ENCODE measurements around the gene RRM2. TPM values are rescaled to one million over a fixed set of nuclear protein-coding genes. Genes with fewer than 3 reads are reported as not detected.

The RRM2 gene
- total and polyA plus RNA-seq, 8 donors: 1.2 to 30.3 (median 12.8) TPM

- Histone ChIP-seq H3K27ac (no peak overlapping the region), H3K4me1 (peaks cover 0 to 3% (median 0%) of the 10 kb centered on the region in 4 donors), H3K4me3 (no peak overlapping the region), H3K36me3 (no peaks in the 10 kb centered on the region), H3K27me3 (no peaks in the 10 kb centered on the region), H3K9me3 (no peaks in the 10 kb centered on the region)
- TF ChIP-seq EP300 (IDR thresholded peaks at IDR 0.05): no peak
- TF ChIP-seq CTCF (IDR thresholded peaks at IDR 0.05): no peak
- TF ChIP-seq POLR2A (IDR thresholded peaks at IDR 0.05): no peak
- TF ChIP-seq POLR2AphosphoS5 (IDR thresholded peaks at IDR 0.05): no peak
- WGBS, 5 donors: 63 to 79% (median 71%) methylated on average over 3 of the region's 3 CpGs
- DNase-seq: no peak
- intact Hi-C loops (cut with DNase I; ENCODE audit: low total_unique reads): loop anchor here (10.0 kb wide), 1 partner anchor 275 kb away; no protein-coding TSS in a partner anchor
Measured at GRCh38 chr2:10149635-10150034, 27.1 kb downstream of the RRM2 start.

- H3K27me3 ChIP-seq: no peaks in the 10 kb centered on the region
- peaks cover 0 to 2% (median 0%) of the 10 kb centered on the region in 4 donors for H3K4me1 ChIP-seq
- WGBS, 5 donors: 81 to 91% (median 90%) methylated on average over 5 of the region's 5 CpGs
- no peak overlapping the region for H3K4me3 ChIP-seq
- DNase-seq: no peak
- no peaks in the 10 kb centered on the region for H3K36me3 ChIP-seq
- H3K9me3 ChIP-seq: no peaks in the 10 kb centered on the region
- intact Hi-C loops (cut with DNase I; ENCODE audit: low total_unique reads): no loop called here
- no peak for TF ChIP-seq EP300 (IDR thresholded peaks at IDR 0.05)
- no peak for TF ChIP-seq POLR2A (IDR thresholded peaks at IDR 0.05)
- no peak for TF ChIP-seq CTCF (IDR thresholded peaks at IDR 0.05)
- no peak for TF ChIP-seq POLR2AphosphoS5 (IDR thresholded peaks at IDR 0.05)
- no peak overlapping the region for H3K27ac ChIP-seq
Measured at GRCh38 chr2:10150436-10150835, 27.9 kb downstream of the RRM2 start.

DNA sequence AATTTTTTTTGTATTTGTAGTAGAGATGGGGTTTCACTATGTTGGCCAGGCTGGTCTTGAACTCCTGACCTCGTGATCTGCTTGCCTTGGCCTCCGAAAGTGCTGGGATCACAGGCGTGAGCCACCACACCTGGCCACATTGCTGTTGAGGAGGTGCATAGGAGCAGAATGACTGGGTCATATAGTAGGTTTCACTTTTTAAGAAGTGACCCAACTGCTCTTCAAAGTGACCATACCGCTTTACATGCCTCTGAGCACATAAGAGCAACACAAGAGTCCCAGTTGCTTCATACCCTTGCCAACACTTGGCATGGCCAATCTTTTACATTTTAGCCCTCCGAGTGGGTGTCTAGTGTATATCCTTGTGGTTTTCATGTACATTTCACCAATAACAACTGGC is 28.9 kb downstream of the RRM2 start:
- Histone ChIP-seq H3K4me1 (no peaks in the 10 kb centered on the region), H3K27me3 (no peaks in the 10 kb centered on the region), H3K9me3 (no peaks in the 10 kb centered on the region), H3K27ac (no peak overlapping the region), H3K36me3 (no peaks in the 10 kb centered on the region), H3K4me3 (no peak overlapping the region)
- WGBS, 5 donors: 98 to 100% (median 99%) methylated on average over 5 of the region's 5 CpGs
- TF ChIP-seq CTCF (IDR thresholded peaks at IDR 0.05): no peak
- TF ChIP-seq POLR2AphosphoS5 (IDR thresholded peaks at IDR 0.05): no peak
- TF ChIP-seq POLR2A (IDR thresholded peaks at IDR 0.05): no peak
- TF ChIP-seq EP300 (IDR thresholded peaks at IDR 0.05): no peak
- DNase-seq: no peak
- intact Hi-C loops (cut with DNase I; ENCODE audit: low total_unique reads): no loop called here

DNA sequence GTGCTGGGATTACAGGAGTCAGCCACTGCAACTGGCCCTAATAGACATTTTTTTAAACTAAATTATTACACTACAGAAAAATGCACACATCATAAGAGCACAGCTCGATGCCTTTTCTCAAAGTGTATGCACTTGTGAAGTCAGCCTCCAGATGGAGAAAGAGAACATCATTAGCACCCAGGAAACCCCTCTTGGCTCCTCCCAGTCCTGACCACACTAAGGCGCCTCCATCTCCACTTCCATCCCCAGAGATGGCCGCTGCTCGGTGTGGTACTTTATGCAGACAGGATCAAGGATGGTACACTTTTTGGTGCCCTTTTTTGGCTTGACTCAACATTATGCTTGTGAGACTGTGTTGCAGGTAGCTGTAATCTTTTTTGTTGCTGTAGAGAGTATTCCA is 34.8 kb downstream of the RRM2 start:
- no peaks in the 10 kb centered on the region for H3K36me3 ChIP-seq
- H3K27ac ChIP-seq: no peak overlapping the region
- H3K27me3 ChIP-seq: no peaks in the 10 kb centered on the region
- DNase-seq: no peak
- no peaks in the 10 kb centered on the region for H3K4me1 ChIP-seq
- no peak overlapping the region for H3K4me3 ChIP-seq
- intact Hi-C loops (cut with DNase I; ENCODE audit: low total_unique reads): no loop called here
- TF ChIP-seq EP300 (IDR thresholded peaks at IDR 0.05): no peak
- no peak for TF ChIP-seq CTCF (IDR thresholded peaks at IDR 0.05)
- TF ChIP-seq POLR2AphosphoS5 (IDR thresholded peaks at IDR 0.05): no peak
- no peak for TF ChIP-seq POLR2A (IDR thresholded peaks at IDR 0.05)
- WGBS, 5 donors: 86 to 94% (median 90%) methylated on average over 4 of the region's 4 CpGs
- no peaks in the 10 kb centered on the region for H3K9me3 ChIP-seq

Measured in stomach (tissue), 9 donors.